IPS-20b (cell line): ENCODE measurements around the gene PPP1R12B.

Source experiments
- H3K27ac ChIP-seq: one replicate; pipeline ENCODE4 v1.5.1; 2013; ENCODE audit warnings: low read length
- H3K27me3 ChIP-seq: 2 replicates; pipeline ENCODE4 v1.6.1; 2013; ENCODE audit warnings: mild to moderate bottlenecking, low read length, inconsistent platforms; ENCODE audit not compliant: insufficient read depth
- H3K36me3 ChIP-seq: 2 replicates; pipeline ENCODE4 v1.6.1; 2013; ENCODE audit warnings: low read depth, mild to moderate bottlenecking, inconsistent platforms, low read length, moderate library complexity; ENCODE audit not compliant: insufficient read depth
- H3K4me1 ChIP-seq: 2 replicates; pipeline ENCODE4 v1.6.1; 2013; ENCODE audit warnings: mild to moderate bottlenecking, control low read depth, inconsistent platforms, low read length, moderate library complexity; ENCODE audit not compliant: insufficient read depth
- H3K4me3 ChIP-seq: 2 replicates; pipeline ENCODE4 v1.5.1; 2013; ENCODE audit warnings: mild to moderate bottlenecking, low read length, inconsistent platforms
- H3K9ac ChIP-seq: 2 replicates; pipeline ENCODE4 v1.6.1; 2013; ENCODE audit warnings: low read depth, mild to moderate bottlenecking, inconsistent platforms, low read length, moderate library complexity
- H3K9me3 ChIP-seq: 2 replicates; pipeline ENCODE4 v1.6.1; 2013; ENCODE audit warnings: mild to moderate bottlenecking, low read depth, low read length, inconsistent platforms; ENCODE audit not compliant: insufficient read depth

The PPP1R12B gene, protein sequence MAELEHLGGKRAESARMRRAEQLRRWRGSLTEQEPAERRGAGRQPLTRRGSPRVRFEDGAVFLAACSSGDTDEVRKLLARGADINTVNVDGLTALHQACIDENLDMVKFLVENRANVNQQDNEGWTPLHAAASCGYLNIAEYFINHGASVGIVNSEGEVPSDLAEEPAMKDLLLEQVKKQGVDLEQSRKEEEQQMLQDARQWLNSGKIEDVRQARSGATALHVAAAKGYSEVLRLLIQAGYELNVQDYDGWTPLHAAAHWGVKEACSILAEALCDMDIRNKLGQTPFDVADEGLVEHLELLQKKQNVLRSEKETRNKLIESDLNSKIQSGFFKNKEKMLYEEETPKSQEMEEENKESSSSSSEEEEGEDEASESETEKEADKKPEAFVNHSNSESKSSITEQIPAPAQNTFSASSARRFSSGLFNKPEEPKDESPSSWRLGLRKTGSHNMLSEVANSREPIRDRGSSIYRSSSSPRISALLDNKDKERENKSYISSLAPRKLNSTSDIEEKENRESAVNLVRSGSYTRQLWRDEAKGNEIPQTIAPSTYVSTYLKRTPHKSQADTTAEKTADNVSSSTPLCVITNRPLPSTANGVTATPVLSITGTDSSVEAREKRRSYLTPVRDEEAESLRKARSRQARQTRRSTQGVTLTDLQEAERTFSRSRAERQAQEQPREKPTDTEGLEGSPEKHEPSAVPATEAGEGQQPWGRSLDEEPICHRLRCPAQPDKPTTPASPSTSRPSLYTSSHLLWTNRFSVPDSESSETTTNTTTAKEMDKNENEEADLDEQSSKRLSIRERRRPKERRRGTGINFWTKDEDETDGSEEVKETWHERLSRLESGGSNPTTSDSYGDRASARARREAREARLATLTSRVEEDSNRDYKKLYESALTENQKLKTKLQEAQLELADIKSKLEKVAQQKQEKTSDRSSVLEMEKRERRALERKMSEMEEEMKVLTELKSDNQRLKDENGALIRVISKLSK

GRCh38 chr1:202348509-202349205 lies at the start of gene PPP1R12B:
Gene PPP1R12B (plus strand): TSS chr1:202348699. CDS start chr1:202348852, 153 bp downstream.
- no peak within 1 kb of the TSS for H3K27ac ChIP-seq
- H3K27me3 ChIP-seq, result no peaks in the 10 kb centered on the region
- H3K4me3 ChIP-seq, result peak within 1 kb of the TSS; percentile 92
- H3K9ac ChIP-seq, result peak within 1 kb of the TSS; percentile 77
- no peaks in the 10 kb centered on the region for H3K36me3 ChIP-seq
- no peaks in the 10 kb centered on the region for H3K9me3 ChIP-seq
- H3K4me1 ChIP-seq, result peaks cover 8% of the 10 kb centered on the region; the same call in 1 of the 2 replicates

- Histone ChIP-seq H3K4me1 (no peaks in the 10 kb centered on the region), H3K4me3 (no peak overlapping the region), H3K9me3 (no peaks in the 10 kb centered on the region), H3K27ac (no peak overlapping the region), H3K36me3 (no peaks in the 10 kb centered on the region), H3K9ac (no peak overlapping the region), H3K27me3 (no peaks in the 10 kb centered on the region; the same call in 1 of the 2 replicates)
Observed at GRCh38 chr1:202302166-202302565, 46.3 kb upstream of the PPP1R12B start.

DNA sequence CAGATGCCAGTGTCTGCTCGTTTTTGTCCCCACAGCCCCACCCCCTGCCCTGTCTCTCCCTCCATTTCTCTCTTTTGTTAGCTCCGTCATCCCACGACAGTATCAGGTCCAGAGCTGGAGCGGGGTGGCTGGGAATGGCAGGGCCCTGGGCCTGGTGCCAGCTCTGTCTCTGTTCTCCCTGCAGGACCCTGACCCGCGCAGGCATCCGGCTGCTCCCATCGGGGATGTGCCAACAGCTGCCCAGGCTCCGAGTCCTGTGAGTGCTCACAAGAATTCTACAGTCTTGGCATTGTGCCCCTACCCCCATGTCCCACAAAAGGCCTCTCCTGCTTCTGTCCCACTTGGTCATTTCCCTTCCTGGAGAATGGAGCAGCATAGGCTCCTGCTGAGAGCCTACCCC lies 44.1 kb upstream of the PPP1R12B start:
- Histone ChIP-seq H3K4me3 (no peak overlapping the region), H3K36me3 (no peaks in the 10 kb centered on the region), H3K9ac (no peak overlapping the region), H3K27me3 (no peaks in the 10 kb centered on the region; the same call in 1 of the 2 replicates), H3K27ac (no peak overlapping the region), H3K4me1 (no peaks in the 10 kb centered on the region), H3K9me3 (no peaks in the 10 kb centered on the region)

- no peak overlapping the region for H3K9ac ChIP-seq
- no peaks in the 10 kb centered on the region for H3K9me3 ChIP-seq
- no peak overlapping the region for H3K4me3 ChIP-seq
- no peak overlapping the region for H3K27ac ChIP-seq
- H3K36me3 ChIP-seq, result no peaks in the 10 kb centered on the region
- no peaks in the 10 kb centered on the region; the same call in 1 of the 2 replicates for H3K27me3 ChIP-seq
- no peaks in the 10 kb centered on the region for H3K4me1 ChIP-seq
Observed at GRCh38 chr1:202305168-202305567, 43.3 kb upstream of the PPP1R12B start.

GRCh38 chr1:202306535-202307345 lies 41.8 kb upstream of the PPP1R12B start:
- Histone ChIP-seq H3K4me3 (no peak overlapping the region), H3K27me3 (no peaks in the 10 kb centered on the region), H3K4me1 (no peaks in the 10 kb centered on the region), H3K27ac (no peak overlapping the region), H3K9me3 (no peaks in the 10 kb centered on the region), H3K9ac (no peak overlapping the region), H3K36me3 (no peaks in the 10 kb centered on the region)

DNA sequence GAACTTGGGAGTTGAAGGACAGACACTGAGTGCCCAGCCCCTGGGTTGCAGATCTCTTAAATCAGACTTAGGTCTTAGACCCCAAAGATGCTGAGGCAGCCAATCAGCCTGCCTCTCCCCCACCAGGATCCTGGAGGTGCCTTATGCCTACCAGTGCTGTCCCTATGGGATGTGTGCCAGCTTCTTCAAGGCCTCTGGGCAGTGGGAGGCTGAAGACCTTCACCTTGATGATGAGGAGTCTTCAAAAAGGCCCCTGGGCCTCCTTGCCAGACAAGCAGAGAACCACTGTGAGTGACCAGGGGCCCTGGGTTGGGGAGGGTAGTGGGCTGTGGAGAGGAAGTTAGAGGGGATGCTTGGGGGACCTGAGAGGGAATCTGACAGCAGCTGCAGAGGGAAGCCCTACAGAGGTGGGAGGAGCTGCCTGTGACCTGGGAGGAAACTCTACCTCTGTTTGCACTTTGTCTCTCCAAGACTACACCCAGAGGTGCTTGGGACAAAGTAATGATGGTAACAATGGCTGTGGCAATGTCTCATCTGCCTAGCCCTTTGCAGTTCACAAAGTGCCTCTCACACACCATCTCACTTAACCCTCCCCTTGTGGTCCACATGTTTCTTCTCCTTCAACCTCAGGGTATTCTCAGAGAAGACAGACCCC lies 38.3 kb upstream of the PPP1R12B start:
- Histone ChIP-seq H3K4me3 (no peak overlapping the region), H3K27ac (no peak overlapping the region), H3K9me3 (no peaks in the 10 kb centered on the region), H3K27me3 (no peaks in the 10 kb centered on the region; the same call in 1 of the 2 replicates), H3K9ac (no peak overlapping the region), H3K4me1 (no peaks in the 10 kb centered on the region), H3K36me3 (no peaks in the 10 kb centered on the region)

DNA sequence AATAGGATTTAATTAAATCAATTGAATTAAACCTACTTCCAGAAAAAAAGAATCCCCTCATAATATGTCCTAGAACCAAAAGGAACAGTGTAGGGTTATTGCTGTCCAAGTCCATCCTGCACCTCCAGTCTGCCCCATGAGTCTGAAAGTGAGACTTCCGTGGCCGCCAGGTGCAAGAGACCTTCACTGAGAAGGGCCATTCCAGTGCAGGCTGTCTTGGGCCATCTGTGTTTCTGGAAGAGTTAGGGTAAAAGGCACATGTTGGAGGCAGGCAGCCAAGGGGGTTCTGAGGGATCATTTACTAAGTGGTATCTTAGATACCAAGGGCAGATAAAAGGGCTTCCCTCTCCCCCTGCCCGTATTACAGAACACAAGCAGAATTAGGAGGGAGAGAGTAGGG lies 37.8 kb upstream of the PPP1R12B start:
- Histone ChIP-seq H3K9me3 (no peaks in the 10 kb centered on the region), H3K9ac (no peak overlapping the region), H3K36me3 (no peaks in the 10 kb centered on the region), H3K4me3 (no peak overlapping the region), H3K27ac (no peak overlapping the region), H3K27me3 (no peaks in the 10 kb centered on the region; the same call in 1 of the 2 replicates), H3K4me1 (0 out of 2 replicates have a peak, but pooled peaks cover 2% of the 10 kb centered on the region)

GRCh38 chr1:202311875-202312635 lies 36.4 kb upstream of the PPP1R12B start:
- no peak overlapping the region for H3K27ac ChIP-seq
- no peak overlapping the region for H3K9ac ChIP-seq
- no peaks in the 10 kb centered on the region; the same call in 1 of the 2 replicates for H3K27me3 ChIP-seq
- H3K36me3 ChIP-seq, result no peaks in the 10 kb centered on the region
- H3K4me1 ChIP-seq, result 0 out of 2 replicates have a peak, but pooled peaks cover 2% of the 10 kb centered on the region
- H3K4me3 ChIP-seq, result no peak overlapping the region
- H3K9me3 ChIP-seq, result no peaks in the 10 kb centered on the region

DNA sequence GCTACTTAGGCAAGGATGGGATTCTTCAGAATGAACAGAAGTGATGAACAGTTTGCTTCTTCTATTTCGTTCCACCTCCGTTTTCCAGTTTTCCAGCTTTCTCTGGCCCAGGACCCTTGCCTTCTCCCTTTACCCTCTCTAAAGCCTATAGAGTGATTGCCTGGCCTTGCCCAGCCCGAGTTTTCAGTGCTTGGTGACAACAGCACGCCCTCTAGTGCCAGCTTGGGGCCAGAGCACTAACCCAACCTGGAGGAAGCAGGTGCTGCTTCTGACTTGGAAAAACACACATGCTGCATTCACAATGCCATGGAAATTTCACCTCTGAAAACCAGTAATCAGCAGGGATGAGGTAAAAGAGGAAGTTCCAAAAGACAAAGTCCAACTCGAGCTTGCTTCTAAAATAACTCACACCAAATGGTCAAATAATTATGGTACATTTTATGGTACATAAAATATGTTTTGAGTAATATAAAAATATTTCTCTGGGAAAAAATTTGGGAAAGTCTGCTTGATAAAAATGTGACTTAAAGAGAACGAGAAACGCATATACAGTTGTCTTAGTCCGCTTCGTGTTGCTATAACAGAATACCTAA lies 32.8 kb upstream of the PPP1R12B start:
- Histone ChIP-seq H3K27ac (no peak overlapping the region), H3K4me1 (0 out of 2 replicates have a peak, but pooled peaks cover 2% of the 10 kb centered on the region), H3K27me3 (no peaks in the 10 kb centered on the region; the same call in 1 of the 2 replicates), H3K36me3 (no peaks in the 10 kb centered on the region), H3K9ac (no peak overlapping the region), H3K4me3 (no peak overlapping the region), H3K9me3 (no peaks in the 10 kb centered on the region)
